H1 (cell line): ENCODE results near the gene HLA-C. TPM values are rescaled to one million over a fixed set of nuclear protein-coding genes. Genes with fewer than 3 reads are reported as not detected.

Experiments used
- CTCF ChIA-PET: fragments of 300-600 bp; sonication (Branson Sonifier 250); formaldehyde crosslinking; loops from one replicate; lab custom pipeline; 2021; ENCODE audit not compliant: partially characterized antibody; lab: Charles Lee
- POLR2A ChIA-PET: fragments of 300-600 bp; sonication (Branson Sonifier 250); formaldehyde crosslinking; loops from one replicate; lab custom pipeline; 2021; ENCODE audit warnings: inconsistent platforms; ENCODE audit not compliant: partially characterized antibody; lab: Charles Lee
- DNase-seq, 2 experiments: peaks; one replicate each; pipeline versions ENCODE4 v3.0.0 to v3.0.0-alpha.2; 2010 to 2022; ENCODE audit warnings: low spot score in 2 of 2, low read depth in 1 of 2, mixed read lengths in 1 of 2
- FAIRE-seq: peaks from 2 replicates; lab custom pipeline; 2011; peaks lifted over from hg19 to GRCh38; lab: Jason Lieb, UNC
- H2AFZ ChIP-seq: 2 replicates; pipeline ENCODE4 v1.8.1; 2012; ENCODE audit warnings: low read length, inconsistent platforms
- H2AK5ac ChIP-seq: 2 replicates; pipeline ENCODE4 v1.6.1; 2013; ENCODE audit warnings: low read depth, low read length
- H2BK120ac ChIP-seq: replicated peaks from 2 replicates; pipeline ENCODE3; 2013; ENCODE audit warnings: low read depth, low read length, inconsistent platforms
- H2BK12ac ChIP-seq: 2 replicates; pipeline ENCODE4 v1.6.1; 2013; ENCODE audit warnings: low read depth, low read length
- H2BK15ac ChIP-seq: 2 replicates; pipeline ENCODE4 v1.6.1; 2013; ENCODE audit warnings: low read length
- H2BK20ac ChIP-seq: 2 replicates; pipeline ENCODE4 v1.6.1; 2013; ENCODE audit warnings: low read length
- H2BK5ac ChIP-seq: 2 replicates; pipeline ENCODE4 v1.6.1; 2013; ENCODE audit warnings: low read depth, low read length
- H3K14ac ChIP-seq: 2 replicates; pipeline ENCODE4 v1.6.1; 2013; ENCODE audit warnings: inconsistent platforms; ENCODE audit not compliant: insufficient read length
- H3K18ac ChIP-seq: 2 replicates; pipeline ENCODE4 v1.6.1; 2013; ENCODE audit warnings: low read length; ENCODE audit errors: extremely low read depth
- H3K23ac ChIP-seq: 2 replicates; pipeline ENCODE4 v1.6.1; 2013; ENCODE audit warnings: inconsistent platforms; ENCODE audit not compliant: insufficient read length
- H3K23me2 ChIP-seq: 2 replicates; pipeline ENCODE4 v1.6.1; 2013; ENCODE audit warnings: low read depth, low read length
- H3K27ac ChIP-seq: 2 replicates; pipeline ENCODE4 v1.6.1; 2011; ENCODE audit warnings: low read depth, low read length, inconsistent platforms
- H3K27me3 ChIP-seq, 4 experiments: replicated peaks in 1 of 4; 1 replicate in 1 of 4; 2 replicates in 3 of 4; pipeline versions ENCODE4 v1.6.1 to v1.8.1; 2011 to 2013; ENCODE audit warnings: low read length in 3 of 4, mild to moderate bottlenecking in 3 of 4, inconsistent platforms in 2 of 4, mixed read lengths in 2 of 4, moderate library complexity in 1 of 4; ENCODE audit not compliant: control insufficient read depth in 3 of 4, insufficient read depth in 3 of 4; ENCODE audit errors: extremely low read depth in 1 of 4
- H3K36me3 ChIP-seq, 4 experiments: 2 replicates each; pipeline versions ENCODE4 v1.6.1 to v1.8.1; 2011 to 2013; ENCODE audit warnings: mild to moderate bottlenecking in 4 of 4, low read length in 3 of 4, moderate library complexity in 2 of 4, control low read depth in 1 of 4, inconsistent platforms in 1 of 4; ENCODE audit not compliant: insufficient read depth in 4 of 4, control insufficient read depth in 2 of 4
- H3K4ac ChIP-seq: replicated peaks from 2 replicates; pipeline ENCODE3; 2013; ENCODE audit warnings: low read length, low read depth, mixed read lengths, inconsistent platforms; ENCODE audit not compliant: insufficient read length
- H3K4me1 ChIP-seq, 4 experiments: replicated peaks in 1 of 4; 1 replicate in 1 of 4; 2 replicates in 3 of 4; pipeline versions ENCODE4 v1.6.1 to v1.8.1; 2011 to 2013; ENCODE audit warnings: low read length in 3 of 4, inconsistent platforms in 2 of 4, mixed read lengths in 1 of 4; ENCODE audit not compliant: insufficient read depth in 4 of 4, control insufficient read depth in 3 of 4
- H3K4me2 ChIP-seq, 2 experiments: 2 replicates each; pipeline versions ENCODE4 v1.6.1 to v1.8.1; 2011 to 2013; ENCODE audit warnings: low read depth in 2 of 2, low read length in 2 of 2, control low read depth in 1 of 2, inconsistent platforms in 1 of 2, mild to moderate bottlenecking in 1 of 2; ENCODE audit not compliant: insufficient read depth in 1 of 2
- H3K4me3 ChIP-seq, 4 experiments: fragments of 200-600, 300-600 bp in 1 of 4; sonication (generic), shearing (Covaris generic), sonication (Bioruptor Twin) in 1 of 4; 2 replicates each; pipeline versions ENCODE4 v1.5.1 to v1.8.1; 2011 to 2016; ENCODE audit warnings: low read length in 4 of 4, low read depth in 3 of 4, control low read depth in 2 of 4, inconsistent platforms in 2 of 4, mild to moderate bottlenecking in 2 of 4, mixed read lengths in 1 of 4, moderate library complexity in 1 of 4; ENCODE audit not compliant: insufficient read depth in 2 of 4; ENCODE audit errors: extremely low read depth in 1 of 4
- H3K56ac ChIP-seq: replicated peaks from 2 replicates; pipeline ENCODE3; 2013; ENCODE audit warnings: low read depth, mild to moderate bottlenecking, mixed read lengths, low read length, inconsistent platforms; ENCODE audit not compliant: insufficient read length
- H3K79me1 ChIP-seq: 2 replicates; pipeline ENCODE4 v1.6.1; 2013; ENCODE audit warnings: low read depth, low read length, control low read depth
- H3K79me2 ChIP-seq, 2 experiments: 2 replicates each; pipeline versions ENCODE4 v1.6.1 to v1.8.1; 2012 to 2013; ENCODE audit warnings: low read length in 2 of 2, mild to moderate bottlenecking in 2 of 2, inconsistent platforms in 1 of 2; ENCODE audit not compliant: insufficient read depth in 2 of 2, control insufficient read depth in 1 of 2
- H3K9ac ChIP-seq, 4 experiments: replicated peaks in 1 of 4; 1 replicate in 1 of 4; 2 replicates in 3 of 4; pipeline versions ENCODE4 v1.6.1 to v1.8.1; 2011 to 2013; ENCODE audit warnings: low read depth in 3 of 4, low read length in 3 of 4, control low read depth in 2 of 4, mild to moderate bottlenecking in 2 of 4, moderate library complexity in 2 of 4, inconsistent platforms in 1 of 4; ENCODE audit errors: extremely low read depth in 1 of 4
- H3K9me3 ChIP-seq, 2 experiments: 2 replicates each; pipeline versions ENCODE4 v1.6.1 to v1.8.1; 2012 to 2013; ENCODE audit warnings: mild to moderate bottlenecking in 2 of 2, moderate library complexity in 2 of 2, control low read depth in 1 of 2, inconsistent platforms in 1 of 2, low read depth in 1 of 2, low read length in 1 of 2, mixed read lengths in 1 of 2; ENCODE audit not compliant: insufficient read depth in 2 of 2
- H4K20me1 ChIP-seq, 2 experiments: replicated peaks in 1 of 2; 2 replicates each; pipeline versions ENCODE3 to v1.8.1; 2011 to 2013; ENCODE audit warnings: inconsistent platforms in 2 of 2, low read length in 2 of 2, mild to moderate bottlenecking in 1 of 2; ENCODE audit not compliant: insufficient read depth in 2 of 2, control insufficient read depth in 1 of 2
- H4K5ac ChIP-seq: 2 replicates; pipeline ENCODE4 v1.6.1; 2013; ENCODE audit warnings: low read length, low read depth, mixed read lengths, inconsistent platforms; ENCODE audit not compliant: insufficient read length
- H4K8ac ChIP-seq: 2 replicates; pipeline ENCODE4 v1.8.0; 2013; ENCODE audit warnings: mild to moderate bottlenecking, moderate library complexity, low read length, inconsistent platforms; ENCODE audit not compliant: insufficient read depth; ENCODE audit errors: extremely low read depth
- H4K91ac ChIP-seq: replicated peaks from 2 replicates; pipeline ENCODE3; 2013; ENCODE audit warnings: low read length, mixed read lengths, inconsistent platforms; ENCODE audit not compliant: insufficient read length
- ASH2L ChIP-seq: fragments of 200-600, 300-600 bp; sonication (generic); IDR thresholded peaks from one replicate; pipeline ENCODE4 v1.7.1; 2017; ENCODE audit warnings: low read length
- BRCA1 ChIP-seq: IDR thresholded peaks from 2 replicates; pipeline ENCODE4 v1.6.1; 2012; ENCODE audit warnings: low read depth, low read length, improper control_type of control experiment
- CBX8 ChIP-seq: fragments of 300-800, 300-1000 bp; sonication (generic); IDR thresholded peaks from 2 replicates; pipeline ENCODE4 v1.7.1; 2016; ENCODE audit warnings: low read depth, low read length, borderline replicate concordance
- CEBPB ChIP-seq: IDR thresholded peaks from 2 replicates; pipeline ENCODE4 v1.6.1; 2012; ENCODE audit warnings: low read depth, low read length
- CREB1 ChIP-seq: IDR thresholded peaks from 2 replicates; pipeline ENCODE4 v1.6.1; 2012; ENCODE audit warnings: inconsistent platforms
- EZH2 ChIP-seq: fragments of 200-600 bp; sonication (generic); IDR thresholded peaks from 2 replicates; pipeline ENCODE4 v1.7.1; 2012; ENCODE audit warnings: low read depth, mild to moderate bottlenecking, moderate library complexity, low read length, inconsistent platforms; ENCODE audit not compliant: severe bottlenecking
- KDM4A ChIP-seq: IDR thresholded peaks from one replicate; pipeline ENCODE4 v1.7.1; 2012; ENCODE audit warnings: low read depth, mild to moderate bottlenecking, moderate library complexity, low read length, inconsistent platforms; ENCODE audit not compliant: severe bottlenecking
- RAD21 ChIP-seq, 2 experiments: IDR thresholded peaks in 1 of 2; conservative IDR thresholded peaks in 1 of 2; 2 replicates each; pipeline ENCODE4 v1.6.1; 2011; ENCODE audit warnings: low read depth in 2 of 2, low read length in 2 of 2, improper control_type of control experiment in 1 of 2, inconsistent platforms in 1 of 2, mild to moderate bottlenecking in 1 of 2, moderate library complexity in 1 of 2
- SIN3A ChIP-seq, 2 experiments: IDR thresholded peaks in 1 of 2; conservative IDR thresholded peaks in 1 of 2; 2 replicates each; pipeline ENCODE4 v1.6.1; 2011 to 2012; ENCODE audit warnings: low read length in 2 of 2, improper control_type of control experiment in 1 of 2, low read depth in 1 of 2, mild to moderate bottlenecking in 1 of 2
- WGBS, 2 experiments: shearing (Covaris generic) in 1 of 2; methylation state at CpG; one replicate each; pipeline versions ENCODE4 v1.1.6 to v1.1.7; 2013 to 2015; ENCODE audit warnings: low lambda C conversion rate in 2 of 2, mixed read lengths in 2 of 2, inconsistent platforms in 1 of 2, low coverage in 1 of 2, missing lambda C conversion rate in 1 of 2; ENCODE audit not compliant: insufficient replicate concordance in 2 of 2, insufficient coverage in 1 of 2, insufficient read length in 1 of 2; ENCODE audit errors: extremely low coverage in 1 of 2, missing lambda C conversion rate in 1 of 2; 5-methylcytosine and 5-hydroxymethylcytosine counted together
- polyA plus RNA-seq, 7 experiments: library from polyadenylated mRNA; depleted of rRNA in 3 of 7; stranded (reverse) in 5 of 7; unstranded in 2 of 7; fragments of >200 nt in 5 of 7; fragments of 200-250 nt in 2 of 7; gene quantifications; 1 replicate in 5 of 7; 2 replicates in 1 of 7; 4 replicates in 1 of 7; pipeline versions ENCODE4 v1.2.1 to v1.2.3, GENCODE V29; 2011 to 2013; ENCODE audit warnings: missing spikeins in 2 of 7, mixed read lengths in 2 of 7
- total RNA-seq: library from RNA; stranded (reverse); fragmentation: NEBNext Ultra II Directional; extraction: Animal tissue kit (Norgen Biotek cat#: 25700); gene quantifications from 2 replicates; pipeline ENCODE4 v1.2.1, GENCODE V29; 2021

The HLA-C gene
- total and polyA plus RNA-seq, 2 of the 8 experiments (the other 6 are each of a cell fraction or from before 2014, with no cell fraction given): 245 to 360 TPM

DNA sequence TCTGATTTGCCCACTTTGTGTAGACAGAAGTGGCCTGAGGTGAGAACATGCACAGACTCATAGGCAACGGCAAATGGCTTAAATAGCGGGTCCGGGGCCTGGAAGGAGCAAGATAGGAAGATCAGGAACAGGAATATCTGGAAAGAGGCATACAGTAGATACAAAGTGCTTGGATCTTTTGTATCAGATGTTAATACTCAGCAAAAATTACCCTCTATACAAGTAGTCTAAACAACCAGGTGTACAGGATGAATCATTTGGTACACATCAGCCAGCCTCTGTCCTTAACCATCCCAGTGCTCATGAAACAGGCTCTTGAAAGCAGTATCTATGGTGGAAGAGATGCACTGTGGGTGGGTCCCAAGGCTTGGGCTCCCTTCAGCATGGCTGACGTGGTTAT, 28.9 kb upstream of the HLA-C start:
- no peaks in the 10 kb centered on the region for H3K23me2 ChIP-seq
- WGBS, 2 experiments: 48% methylated on average over 4 of the region's 4 CpGs; no CpG with 5 or more reads in 1 of the 2 experiments
- no peaks in the 10 kb centered on the region for H3K9me3 ChIP-seq
- no peak overlapping the region for H4K8ac ChIP-seq
- no peak overlapping the region for H3K23ac ChIP-seq
- no peak overlapping the region; a peak in 1 of 7 replicates for H3K9ac ChIP-seq
- no peak overlapping the region for H4K5ac ChIP-seq
- no peaks in the 10 kb centered on the region for H3K27me3 ChIP-seq
- H3K36me3 ChIP-seq: no peaks in the 10 kb centered on the region
- H3K27ac ChIP-seq: no peak overlapping the region
- H2AFZ ChIP-seq: no peak overlapping the region
- H2AK5ac ChIP-seq: no peak overlapping the region
- H2BK20ac ChIP-seq: no peak overlapping the region
- no peak overlapping the region for H3K4me2 ChIP-seq
- no peak overlapping the region for H3K4ac ChIP-seq
- DNase-seq (no peak), FAIRE-seq (no peak)
- no peaks in the 10 kb centered on the region for H3K79me2 ChIP-seq
- ChIA-PET POLR2A (interaction anchor here (1.8 kb wide), 1 partner anchor 11 kb away, joined by 4 read pairs; no protein-coding TSS in a partner anchor), CTCF (no interaction called here)
- H3K4me1 ChIP-seq: no peaks in the 10 kb centered on the region
- no peak for TF ChIP-seq EZH2
- TF ChIP-seq KDM4A: no peak
- no peak for TF ChIP-seq ASH2L
- TF ChIP-seq CEBPB: no peak
- TF ChIP-seq RAD21 (IDR thresholded peaks at IDR 0.05 in 1 of 2, conservative IDR thresholded peaks at IDR 0.05 in 1 of 2; ENCODE audit: low read depth in 2 of 2, low read length in 2 of 2): no peak
- no peak for TF ChIP-seq CBX8
- TF ChIP-seq SIN3A (conservative IDR thresholded peaks at IDR 0.05 in 1 of 2, IDR thresholded peaks at IDR 0.05 in 1 of 2; ENCODE audit: low read depth in 1 of 2, low read length in 2 of 2): no peak
- TF ChIP-seq CREB1: no peak
- TF ChIP-seq BRCA1: no peak
- H3K18ac ChIP-seq: no peak overlapping the region
- no peak overlapping the region for H3K4me3 ChIP-seq
- no peaks in the 10 kb centered on the region for H3K79me1 ChIP-seq
- no peak overlapping the region for H2BK15ac ChIP-seq
- no peak overlapping the region for H3K14ac ChIP-seq
- H2BK12ac ChIP-seq: no peak overlapping the region
- H4K20me1 ChIP-seq: no peaks in the 10 kb centered on the region
- no peak overlapping the region for H3K56ac ChIP-seq
- no peak overlapping the region for H2BK5ac ChIP-seq
- no peak overlapping the region for H2BK120ac ChIP-seq
- H4K91ac ChIP-seq: no peak overlapping the region
